K562 (cell line): ENCODE data around the gene GALNT13. TPM values are rescaled to one million over a fixed set of nuclear protein-coding genes. Genes with fewer than 3 reads are reported as not detected.

Experiments
- ARID2 ChIP-seq: fragments of 450-650 bp; IDR thresholded peaks from 2 replicates; pipeline ENCODE4 v1.6.1; 2017; ENCODE audit warnings: antibody characterized with exemption, mild to moderate bottlenecking
- E2F4 ChIP-seq: sonication (generic); formaldehyde crosslinking; IDR thresholded peaks from 2 replicates; pipeline ENCODE4 v1.8.0; 2022; ENCODE audit warnings: mild to moderate bottlenecking, low read depth, missing genetic modification reagents
- NR3C1 ChIP-seq: sonication (generic); formaldehyde crosslinking; IDR thresholded peaks from 2 replicates; pipeline ENCODE4 v1.8.1; 2022; ENCODE audit warnings: missing genetic modification reagents
- PHB ChIP-seq: fragments of 250-450 bp; sonication (Bioruptor Pico); IDR thresholded peaks from 2 replicates; pipeline ENCODE4 v1.5.0; 2021
- RBM14 ChIP-seq: fragments of 200-400 bp; formaldehyde crosslinking; IDR thresholded peaks from 2 replicates; pipeline ENCODE4 v1.6.1; 2018; ENCODE audit warnings: low read depth, mild to moderate bottlenecking, low read length, moderate library complexity, borderline replicate concordance; ENCODE audit not compliant: insufficient read depth
- SMAD3 ChIP-seq: fragments of 450-650 bp; formaldehyde crosslinking; conservative IDR thresholded peaks from 2 replicates; pipeline ENCODE4 v1.4.0; 2020; ENCODE audit warnings: mild to moderate bottlenecking
- TAL1 ChIP-seq: fragments of 450-650 bp; IDR thresholded peaks from 2 replicates; pipeline ENCODE4 v1.6.1; 2016; ENCODE audit warnings: mild to moderate bottlenecking
- TOE1 ChIP-seq, 2 experiments: fragments of 450-650 bp in 1 of 2; sonication (generic) in 1 of 2; formaldehyde crosslinking in 1 of 2; IDR thresholded peaks; 2 replicates each; pipeline versions ENCODE4 v1.7.1 to v1.8.0; 2016 to 2022; ENCODE audit warnings: borderline replicate concordance in 2 of 2, mild to moderate bottlenecking in 2 of 2, antibody characterized with exemption in 1 of 2, inconsistent platforms in 1 of 2, low read depth in 1 of 2, missing genetic modification reagents in 1 of 2, moderate library complexity in 1 of 2
- ZNF175 ChIP-seq: fragments of 200-800 bp; sonication (Bioruptor generic); IDR thresholded peaks from 2 replicates; pipeline ENCODE4 v1.6.1; 2016; ENCODE audit warnings: low read depth, mild to moderate bottlenecking, missing genetic modification characterization, missing compliant biosample characterization
- polyA plus RNA-seq, 8 experiments: library from polyadenylated mRNA; depleted of rRNA in 4 of 8; stranded (reverse) in 5 of 8; unstranded in 3 of 8; fragments of >200 nt; fragmentation: Nextera tagmentation in 2 of 8; fragmentation: Illumina TruSeq in 1 of 8; extraction: Ambion mirVana in 2 of 8; extraction: Trizol in 1 of 8; gene quantifications; 2 replicates each; pipeline versions ENCODE4 v1.2.1 to v1.2.3, GENCODE V29; 2011 to 2014; ENCODE audit warnings: inconsistent platforms in 1 of 8, missing spikeins in 1 of 8
- total RNA-seq, 7 experiments: library from RNA; depleted of rRNA in 6 of 7; stranded (reverse); fragments of >200 nt in 6 of 7; fragmentation: Illumina TruSeq in 2 of 7; extraction: Trizol in 2 of 7; gene quantifications; 2 replicates each; pipeline versions ENCODE4 v1.2.1 to v1.2.3, GENCODE V29; 2011 to 2021; ENCODE audit warnings: low replicate concordance in 1 of 7
- TF ChIP-seq, protein P1 (sequence below), 2 experiments: IDR thresholded peaks; 2 replicates each; pipeline ENCODE4 v1.6.1; 2012; ENCODE audit warnings: improper control_type of control experiment in 2 of 2, low read depth in 2 of 2, low read length in 2 of 2, borderline replicate concordance in 1 of 2

GALNT13 gene
- total and polyA plus RNA-seq, 9 of the 15 experiments (the other 6 are each of a cell fraction or from before 2014, with no cell fraction given), result not detected

DNA sequence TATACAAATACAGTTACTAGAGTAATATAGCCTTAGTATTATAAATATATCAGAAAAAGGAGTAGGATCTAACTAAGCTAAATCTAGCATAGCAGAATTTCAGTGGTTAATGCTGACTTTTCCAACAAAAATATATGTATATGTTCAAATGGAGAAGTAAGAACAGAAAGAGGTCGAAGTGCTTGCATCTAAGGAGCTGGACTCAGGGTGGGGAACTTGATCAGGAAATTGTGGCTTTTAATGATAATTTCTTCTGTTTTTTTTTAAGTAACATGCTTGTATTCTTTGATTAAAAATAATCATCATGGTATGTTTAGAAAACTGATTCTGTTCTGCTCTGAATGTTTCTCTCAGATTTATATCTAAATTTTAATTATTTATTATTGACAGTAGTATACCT is 327.1 kb downstream of the GALNT13 start (continued):
- no peak for TF ChIP-seq TOE1 (IDR thresholded peaks at IDR 0.05; ENCODE audit: borderline replicate concordance)
- no peak for TF ChIP-seq TOE1 (CRISPR knock-in tag; IDR thresholded peaks at IDR 0.05; ENCODE audit: borderline replicate concordance, low read depth)
- TF ChIP-seq, protein P1, sequence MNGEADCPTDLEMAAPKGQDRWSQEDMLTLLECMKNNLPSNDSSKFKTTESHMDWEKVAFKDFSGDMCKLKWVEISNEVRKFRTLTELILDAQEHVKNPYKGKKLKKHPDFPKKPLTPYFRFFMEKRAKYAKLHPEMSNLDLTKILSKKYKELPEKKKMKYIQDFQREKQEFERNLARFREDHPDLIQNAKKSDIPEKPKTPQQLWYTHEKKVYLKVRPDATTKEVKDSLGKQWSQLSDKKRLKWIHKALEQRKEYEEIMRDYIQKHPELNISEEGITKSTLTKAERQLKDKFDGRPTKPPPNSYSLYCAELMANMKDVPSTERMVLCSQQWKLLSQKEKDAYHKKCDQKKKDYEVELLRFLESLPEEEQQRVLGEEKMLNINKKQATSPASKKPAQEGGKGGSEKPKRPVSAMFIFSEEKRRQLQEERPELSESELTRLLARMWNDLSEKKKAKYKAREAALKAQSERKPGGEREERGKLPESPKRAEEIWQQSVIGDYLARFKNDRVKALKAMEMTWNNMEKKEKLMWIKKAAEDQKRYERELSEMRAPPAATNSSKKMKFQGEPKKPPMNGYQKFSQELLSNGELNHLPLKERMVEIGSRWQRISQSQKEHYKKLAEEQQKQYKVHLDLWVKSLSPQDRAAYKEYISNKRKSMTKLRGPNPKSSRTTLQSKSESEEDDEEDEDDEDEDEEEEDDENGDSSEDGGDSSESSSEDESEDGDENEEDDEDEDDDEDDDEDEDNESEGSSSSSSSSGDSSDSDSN (IDR thresholded peaks at IDR 0.05; ENCODE audit: borderline replicate concordance in 1 of 2, low read depth in 2 of 2, low read length in 2 of 2), result no peak
- no peak for TF ChIP-seq NR3C1 (CRISPR knock-in tag)
- no peak for TF ChIP-seq ARID2
- TF ChIP-seq SMAD3 (CRISPR knock-in tag), result no peak
- no peak for TF ChIP-seq PHB (CRISPR knock-in tag)
- TF ChIP-seq RBM14, result no peak
- no peak for TF ChIP-seq TAL1
- TF ChIP-seq ZNF175 (CRISPR knock-in tag), result no peak
- TF ChIP-seq E2F4, result no peak
